Liver (tissue), 9 donors: ENCODE results near the gene CD82. TPM values are rescaled to one million over a fixed set of nuclear protein-coding genes. Genes with fewer than 3 reads are reported as not detected.

Experiments used
- DNase-seq: peaks from one replicate; pipeline ENCODE4 v3.0.0-alpha.2; 2017; ENCODE audit warnings: low spot score
- H3K27ac ChIP-seq, 2 donors: one replicate each; pipeline ENCODE4 v1.7.0; 2013; ENCODE audit warnings: inconsistent platforms in 2 of 2, low read length in 2 of 2, control low read depth in 1 of 2, low read depth in 1 of 2, mild to moderate bottlenecking in 1 of 2
- H3K27me3 ChIP-seq, 4 donors: one replicate each; pipeline versions ENCODE4 v1.6.1 to v1.7.0; 2013; ENCODE audit warnings: low read length in 3 of 4, inconsistent platforms in 1 of 4, mild to moderate bottlenecking in 1 of 4, moderate library complexity in 1 of 4; ENCODE audit not compliant: control insufficient read depth in 4 of 4, insufficient read depth in 4 of 4
- H3K36me3 ChIP-seq, 4 donors: one replicate each; pipeline versions ENCODE4 v1.6.1 to v1.7.0; 2013; ENCODE audit warnings: low read length in 3 of 4, mild to moderate bottlenecking in 3 of 4, low read depth in 1 of 4, moderate library complexity in 1 of 4; ENCODE audit not compliant: control insufficient read depth in 4 of 4, insufficient read depth in 3 of 4
- H3K4me1 ChIP-seq, 4 donors: one replicate each; pipeline versions ENCODE4 v1.6.1 to v1.7.0; 2013; ENCODE audit warnings: low read length in 3 of 4, mild to moderate bottlenecking in 3 of 4, moderate library complexity in 1 of 4; ENCODE audit not compliant: control insufficient read depth in 4 of 4, insufficient read depth in 4 of 4
- H3K4me3 ChIP-seq, 3 donors: one replicate each; pipeline versions ENCODE4 v1.6.1 to v1.7.0; 2013; ENCODE audit warnings: low read length in 3 of 3, control low read depth in 1 of 3, low read depth in 1 of 3, mild to moderate bottlenecking in 1 of 3
- H3K9ac ChIP-seq, 2 donors: one replicate each; pipeline ENCODE4 v1.7.0; 2013; ENCODE audit warnings: low read length in 2 of 2, mild to moderate bottlenecking in 2 of 2, moderate library complexity in 2 of 2, control low read depth in 1 of 2, low read depth in 1 of 2
- H3K9me3 ChIP-seq, 4 donors: one replicate each; pipeline versions ENCODE4 v1.6.1 to v1.7.0; 2013; ENCODE audit warnings: low read length in 3 of 4; ENCODE audit not compliant: control insufficient read depth in 4 of 4
- ATF3 ChIP-seq: IDR thresholded peaks from 2 replicates; pipeline ENCODE4 v1.6.1; 2016; ENCODE audit warnings: antibody characterized with exemption
- CTCF ChIP-seq: fragments of 150-350 bp; IDR thresholded peaks from 2 replicates; pipeline ENCODE4 v1.5.1; 2017; ENCODE audit warnings: improper control_type of control experiment, low read depth, low read length; ENCODE audit not compliant: missing input control
- EGR1 ChIP-seq, 2 donors: IDR thresholded peaks; 2 replicates each; pipeline ENCODE4 v1.6.1; 2016 to 2018; ENCODE audit warnings: antibody characterized with exemption in 2 of 2, low read depth in 2 of 2
- FOXA1 ChIP-seq: IDR thresholded peaks from 2 replicates; pipeline ENCODE4 v1.6.1; 2016; ENCODE audit warnings: antibody characterized with exemption
- FOXA2 ChIP-seq: IDR thresholded peaks from 2 replicates; pipeline ENCODE4 v1.6.1; 2016; ENCODE audit warnings: antibody characterized with exemption
- GABPA ChIP-seq, 2 donors: IDR thresholded peaks in 1 of 2; conservative IDR thresholded peaks in 1 of 2; 2 replicates each; pipeline ENCODE4 v1.6.1; 2016; ENCODE audit warnings: antibody characterized with exemption in 2 of 2, mild to moderate bottlenecking in 1 of 2, moderate library complexity in 1 of 2
- HNF4A ChIP-seq, 2 donors: conservative IDR thresholded peaks; 2 replicates each; pipeline ENCODE4 v1.6.1; 2016; ENCODE audit warnings: antibody characterized with exemption in 2 of 2, mild to moderate bottlenecking in 2 of 2
- JUND ChIP-seq, 2 donors: IDR thresholded peaks; 2 replicates each; pipeline ENCODE4 v1.6.1; 2016; ENCODE audit warnings: antibody characterized with exemption in 2 of 2
- MAX ChIP-seq: IDR thresholded peaks from 2 replicates; pipeline ENCODE4 v1.6.1; 2016; ENCODE audit warnings: antibody characterized with exemption
- NR2F2 ChIP-seq: IDR thresholded peaks from 2 replicates; pipeline ENCODE4 v1.6.1; 2016; ENCODE audit warnings: antibody characterized with exemption
- RAD21 ChIP-seq, 2 donors: IDR thresholded peaks; 2 replicates each; pipeline ENCODE4 v1.6.1; 2016; ENCODE audit warnings: antibody characterized with exemption in 2 of 2, mild to moderate bottlenecking in 2 of 2
- REST ChIP-seq: IDR thresholded peaks from 2 replicates; pipeline ENCODE4 v1.6.1; 2016; ENCODE audit warnings: antibody characterized with exemption, mild to moderate bottlenecking
- SP1 ChIP-seq: IDR thresholded peaks from 2 replicates; pipeline ENCODE4 v1.6.1; 2018; ENCODE audit warnings: antibody characterized with exemption, mild to moderate bottlenecking
- TAF1 ChIP-seq: conservative IDR thresholded peaks from 2 replicates; pipeline ENCODE4 v1.6.1; 2016; ENCODE audit warnings: antibody characterized with exemption, mild to moderate bottlenecking
- YY1 ChIP-seq: IDR thresholded peaks from 2 replicates; pipeline ENCODE4 v1.6.1; 2016; ENCODE audit warnings: antibody characterized with exemption, mild to moderate bottlenecking
- ZBTB33 ChIP-seq: IDR thresholded peaks from 2 replicates; pipeline ENCODE4 v1.6.1; 2016; ENCODE audit warnings: antibody characterized with exemption
- WGBS: extraction: QIAGEN DNeasy Blood & Tissue Kit; methylation state at CpG from one replicate; pipeline ENCODE4 v1.1.7; 2013; 5-methylcytosine and 5-hydroxymethylcytosine counted together
- polyA plus RNA-seq, 2 donors: library from polyadenylated mRNA; stranded (reverse) in 1 of 2; unstranded in 1 of 2; fragments of 200-250 nt in 1 of 2; fragments of >200 nt in 1 of 2; fragmentation: Nextera tagmentation in 1 of 2; extraction: Ambion mirVana in 1 of 2; gene quantifications; one replicate each; pipeline versions ENCODE4 v1.2.1 to v1.2.3, GENCODE V29; 2013 to 2015
- total RNA-seq, 2 donors: library from RNA; depleted of rRNA; stranded (reverse); fragments of >200 nt; gene quantifications; one replicate each; pipeline ENCODE4 v1.2.3, GENCODE V29; 2014
- donor health status: healthy.
- donor health status: healthy.
- donor health status: healthy.
- donor health status: healthy.
- donor health status: healthy.

Gene CD82
- total and polyA plus RNA-seq, 4 donors, result 27.4 to 82.6 (median 47.8) TPM

GRCh38 chr11:44607987-44608386 is 42.5 kb downstream of the CD82 start:
- H3K27me3 ChIP-seq, result no peaks in the 10 kb centered on the region
- no peak overlapping the region for H3K9ac ChIP-seq
- no peak overlapping the region for H3K4me3 ChIP-seq
- H3K4me1 ChIP-seq, result peaks cover 0 to 2% (median under 1%) of the 10 kb centered on the region in 4 donors
- DNase-seq, result no peak
- peaks cover 3 to 15% (median 13%) of the 10 kb centered on the region in 4 donors for H3K36me3 ChIP-seq
- TF ChIP-seq YY1 (no peak), GABPA (IDR thresholded peaks at IDR 0.05 in 1 of 2, conservative IDR thresholded peaks at IDR 0.05 in 1 of 2) (no peak), ATF3 (no peak), HNF4A (conservative IDR thresholded peaks at IDR 0.05) (no peak), NR2F2 (no peak), RAD21 (IDR thresholded peaks at IDR 0.05) (no peak), FOXA1 (no peak), EGR1 (IDR thresholded peaks at IDR 0.05; ENCODE audit: low read depth in 2 of 2) (no peak), SP1 (no peak), CTCF (no peak)
- H3K9me3 ChIP-seq, result no peaks in the 10 kb centered on the region
- no peak overlapping the region for H3K27ac ChIP-seq
- WGBS, result 82% methylated on average over 8 of the region's 8 CpGs

GRCh38 chr11:44608651-44608990 is 43.2 kb downstream of the CD82 start:
- no peak overlapping the region for H3K27ac ChIP-seq
- H3K9ac ChIP-seq, result no peak overlapping the region
- no peaks in the 10 kb centered on the region for H3K9me3 ChIP-seq
- H3K36me3 ChIP-seq, result peaks cover 3 to 15% (median 13%) of the 10 kb centered on the region in 4 donors
- H3K4me3 ChIP-seq, result no peak overlapping the region
- no peaks in the 10 kb centered on the region for H3K27me3 ChIP-seq
- no peak for TF ChIP-seq MAX
- no peak for TF ChIP-seq JUND (IDR thresholded peaks at IDR 0.05)
- TF ChIP-seq NR2F2, result no peak
- TF ChIP-seq CTCF, result no peak
- TF ChIP-seq ATF3, result no peak
- TF ChIP-seq FOXA1, result no peak
- TF ChIP-seq RAD21 (IDR thresholded peaks at IDR 0.05), result no peak
- TF ChIP-seq FOXA2, result no peak
- no peak for TF ChIP-seq EGR1 (IDR thresholded peaks at IDR 0.05; ENCODE audit: low read depth in 2 of 2)
- TF ChIP-seq GABPA (IDR thresholded peaks at IDR 0.05 in 1 of 2, conservative IDR thresholded peaks at IDR 0.05 in 1 of 2), result no peak
- no peak for TF ChIP-seq HNF4A (conservative IDR thresholded peaks at IDR 0.05)
- TF ChIP-seq YY1, result no peak
- TF ChIP-seq SP1, result no peak
- no peak for TF ChIP-seq ZBTB33
- no peak for TF ChIP-seq REST
- no peak for TF ChIP-seq TAF1
- DNase-seq, result no peak
- peaks cover 2 to 8% (median 6%) of the 10 kb centered on the region in 4 donors for H3K4me1 ChIP-seq
- WGBS, result 95% methylated on average over 9 of the region's 9 CpGs
